H9 (cell line): ENCODE measurements around the gene PIGL. TPM values are rescaled to one million over a fixed set of nuclear protein-coding genes. Genes with fewer than 3 reads are reported as not detected.

Experiments used
- DNase-seq: peaks from one replicate; pipeline ENCODE4 v3.0.0-alpha.2; 2017
- H2AFZ ChIP-seq: one replicate; pipeline ENCODE4 v1.6.1; 2013; ENCODE audit warnings: mild to moderate bottlenecking, low read length, control low read depth, moderate library complexity
- H2AK5ac ChIP-seq: 2 replicates; pipeline ENCODE4 v1.6.1; 2013; ENCODE audit warnings: low read length, control low read depth, mixed read lengths; ENCODE audit not compliant: insufficient read length
- H2BK120ac ChIP-seq: one replicate; pipeline ENCODE4 v1.6.1; 2013; ENCODE audit warnings: low read depth, mild to moderate bottlenecking, low read length, control low read depth, inconsistent platforms; ENCODE audit not compliant: poor library complexity, severe bottlenecking
- H2BK12ac ChIP-seq: 2 replicates; pipeline ENCODE4 v1.6.1; 2013; ENCODE audit warnings: low read length, control low read depth, mixed read lengths, low read depth; ENCODE audit not compliant: insufficient read length
- H2BK15ac ChIP-seq: 2 replicates; pipeline ENCODE4 v1.6.1; 2013; ENCODE audit warnings: low read depth, low read length, control low read depth
- H2BK20ac ChIP-seq: one replicate; pipeline ENCODE4 v1.6.1; 2013; ENCODE audit warnings: low read depth, mild to moderate bottlenecking, low read length, control low read depth, inconsistent platforms; ENCODE audit not compliant: poor library complexity, severe bottlenecking
- H2BK5ac ChIP-seq: 2 replicates; pipeline ENCODE4 v1.6.1; 2013; ENCODE audit warnings: low read length, control low read depth, mixed read lengths; ENCODE audit not compliant: insufficient read length
- H3K14ac ChIP-seq: 2 replicates; pipeline ENCODE4 v1.6.1; 2013; ENCODE audit warnings: low read length, control low read depth; ENCODE audit not compliant: insufficient read depth
- H3K18ac ChIP-seq: 2 replicates; pipeline ENCODE4 v1.6.1; 2013; ENCODE audit warnings: low read depth, mild to moderate bottlenecking, mixed read lengths, low read length, control low read depth; ENCODE audit not compliant: insufficient read length
- H3K23ac ChIP-seq: 2 replicates; pipeline ENCODE4 v1.6.1; 2013; ENCODE audit warnings: low read length, control low read depth, mixed read lengths, low read depth; ENCODE audit not compliant: insufficient read length
- H3K23me2 ChIP-seq: 2 replicates; pipeline ENCODE4 v1.6.1; 2013; ENCODE audit warnings: low read depth, mild to moderate bottlenecking, mixed read lengths, low read length, control low read depth; ENCODE audit not compliant: insufficient read length, poor library complexity, severe bottlenecking
- H3K27ac ChIP-seq: 2 replicates; pipeline ENCODE4 v1.5.1; 2013; ENCODE audit warnings: low read length, control low read depth, mixed read lengths, low read depth; ENCODE audit not compliant: insufficient read length
- H3K27me3 ChIP-seq: 2 replicates; pipeline ENCODE4 v1.6.1; 2013; ENCODE audit warnings: low read length, control low read depth, inconsistent platforms; ENCODE audit not compliant: insufficient read depth
- H3K4ac ChIP-seq: 2 replicates; pipeline ENCODE4 v1.6.1; 2013; ENCODE audit warnings: low read depth, mild to moderate bottlenecking, control low read depth, inconsistent platforms, low read length, moderate library complexity
- H3K4me1 ChIP-seq: 2 replicates; pipeline ENCODE4 v1.6.1; 2013; ENCODE audit warnings: low read length, control low read depth, inconsistent platforms; ENCODE audit not compliant: insufficient read depth
- H3K4me2 ChIP-seq: 2 replicates; pipeline ENCODE4 v1.6.1; 2013; ENCODE audit warnings: low read length, control low read depth, mixed read lengths; ENCODE audit not compliant: insufficient read length, insufficient read depth
- H3K56ac ChIP-seq: 2 replicates; pipeline ENCODE4 v1.6.1; 2013; ENCODE audit warnings: low read depth, mild to moderate bottlenecking, mixed read lengths, low read length, control low read depth; ENCODE audit not compliant: insufficient read length
- H3K79me1 ChIP-seq: 2 replicates; pipeline ENCODE4 v1.6.1; 2013; ENCODE audit warnings: low read depth, mild to moderate bottlenecking, moderate library complexity, low read length, control low read depth, inconsistent platforms; ENCODE audit not compliant: insufficient read depth, poor library complexity, severe bottlenecking
- H3K79me2 ChIP-seq: 2 replicates; pipeline ENCODE4 v1.6.1; 2013; ENCODE audit warnings: low read length, control low read depth, inconsistent platforms; ENCODE audit not compliant: insufficient read depth
- H3K9ac ChIP-seq: 2 replicates; pipeline ENCODE4 v1.6.1; 2013; ENCODE audit warnings: low read length, control low read depth, mixed read lengths; ENCODE audit not compliant: insufficient read length; ENCODE audit errors: extremely low read depth
- H3K9me3 ChIP-seq: one replicate; pipeline ENCODE4 v1.6.1; 2013; ENCODE audit warnings: low read depth, low read length, inconsistent platforms; ENCODE audit not compliant: control insufficient read depth
- H3T11ph ChIP-seq: one replicate; pipeline ENCODE4 v1.6.1; 2013; ENCODE audit warnings: mild to moderate bottlenecking, low read length, control low read depth, inconsistent platforms
- H4K20me1 ChIP-seq: one replicate; pipeline ENCODE4 v1.6.1; 2013; ENCODE audit not compliant: control insufficient read depth, insufficient read length, insufficient read depth
- H4K5ac ChIP-seq: 2 replicates; pipeline ENCODE4 v1.6.1; 2013; ENCODE audit warnings: low read depth, mild to moderate bottlenecking, mixed read lengths, low read length, control low read depth; ENCODE audit not compliant: insufficient read length
- H4K8ac ChIP-seq: replicated peaks from 2 replicates; pipeline ENCODE4 v1.6.1; 2013; ENCODE audit warnings: low read length, control low read depth, mixed read lengths, low read depth; ENCODE audit not compliant: insufficient read length
- H4K91ac ChIP-seq: 2 replicates; pipeline ENCODE4 v1.6.1; 2013; ENCODE audit warnings: low read depth, mild to moderate bottlenecking, moderate library complexity, mixed read lengths, low read length, control low read depth; ENCODE audit not compliant: insufficient read length
- H3K27ac Mint-ChIP-seq, 3 experiments: 2 replicates in 2 of 3; 3 replicates in 1 of 3; pipeline ENCODE4 v1.8.0; 2020 to 2021; ENCODE audit warnings: mixed read lengths in 3 of 3, mild to moderate bottlenecking in 1 of 3, moderate library complexity in 1 of 3
- H3K27me3 Mint-ChIP-seq: 2 replicates; pipeline ENCODE4 v1.8.0; 2021; ENCODE audit warnings: low read depth, mild to moderate bottlenecking, moderate library complexity, mixed read lengths
- H3K36me3 Mint-ChIP-seq, 3 experiments: 2 replicates in 2 of 3; 3 replicates in 1 of 3; pipeline ENCODE4 v1.8.0; 2020 to 2021; ENCODE audit warnings: low read depth in 3 of 3, mixed read lengths in 3 of 3; ENCODE audit not compliant: insufficient read depth in 1 of 3
- H3K4me1 Mint-ChIP-seq, 2 experiments: 2 replicates each; pipeline ENCODE4 v1.8.0; 2020; ENCODE audit warnings: mixed read lengths in 2 of 2
- H3K4me3 Mint-ChIP-seq, 2 experiments: 2 replicates in 1 of 2; 3 replicates in 1 of 2; pipeline ENCODE4 v1.8.0; 2020 to 2021; ENCODE audit warnings: mild to moderate bottlenecking in 2 of 2, mixed read lengths in 2 of 2, moderate library complexity in 1 of 2
- H3K9me3 Mint-ChIP-seq, 2 experiments: 2 replicates in 1 of 2; 3 replicates in 1 of 2; pipeline ENCODE4 v1.8.0; 2020; ENCODE audit warnings: mild to moderate bottlenecking in 2 of 2, mixed read lengths in 2 of 2, moderate library complexity in 1 of 2
- CTCF ChIP-seq: fragments of 200-600 bp; sonication (generic); conservative IDR thresholded peaks from 3 replicates; pipeline ENCODE4 v1.8.0; 2021; ENCODE audit warnings: antibody characterized with exemption, mild to moderate bottlenecking
- WGBS: extraction: QIAGEN DNeasy Blood & Tissue Kit; methylation state at CpG from one replicate; pipeline ENCODE4 v1.1.7; 2013; ENCODE audit warnings: missing lambda C conversion rate, low lambda C conversion rate, mixed read lengths; ENCODE audit not compliant: insufficient read length; ENCODE audit errors: extremely low coverage; 5-methylcytosine and 5-hydroxymethylcytosine counted together
- total RNA-seq: library from RNA; stranded (reverse); gene quantifications from 2 replicates; pipeline ENCODE4 v1.2.1, GENCODE V29; 2021

The PIGL gene
- total RNA-seq, 1 experiment from 2014 or later, result 21.6 TPM

- Histone ChIP-seq H3K4ac (no peak overlapping the region), H3K18ac (no peak overlapping the region)
- WGBS, result no CpG with 5 or more reads among the region's 9 CpGs
Observed at GRCh38 chr17:16254773-16255400, 37.9 kb downstream of the PIGL start.

More at GRCh38 chr17:16254773-16255400, 37.9 kb downstream of the PIGL start:
- H3K9ac ChIP-seq, result no peak overlapping the region
- no peak for TF ChIP-seq CTCF
- no peaks in the 10 kb centered on the region for H3K27me3 ChIP-seq
- no peak overlapping the region for H4K5ac ChIP-seq
- H3K9me3 Mint-ChIP-seq, result no peaks in the 10 kb centered on the region; a peak in 2 of 5 replicates
- H3T11ph ChIP-seq, result no peak overlapping the region
- no peaks in the 10 kb centered on the region for H3K9me3 ChIP-seq
- no peak overlapping the region for H2AFZ ChIP-seq
- H4K91ac ChIP-seq, result no peak overlapping the region
- no peak for DNase-seq
- no peak overlapping the region for H2BK5ac ChIP-seq
- no peak overlapping the region for H3K23ac ChIP-seq
- H4K20me1 ChIP-seq, result no peaks in the 10 kb centered on the region
- H2BK20ac ChIP-seq, result no peak overlapping the region
- H2BK12ac ChIP-seq, result no peak overlapping the region
- no peak overlapping the region for H2BK15ac ChIP-seq
- H3K27me3 Mint-ChIP-seq, result no peaks in the 10 kb centered on the region
- H3K4me3 Mint-ChIP-seq, result no peak overlapping the region; a peak in 1 of 5 replicates
- no peaks in the 10 kb centered on the region for H3K79me1 ChIP-seq
- H3K27ac ChIP-seq, result no peak overlapping the region
- H2BK120ac ChIP-seq, result no peak overlapping the region
- H3K23me2 ChIP-seq, result no peaks in the 10 kb centered on the region
- H3K36me3 Mint-ChIP-seq, result peaks cover 0 to 6% (median 4%) of the 10 kb centered on the region in 3 experiments; a peak in 2 of 7 replicates
- no peak overlapping the region for H4K8ac ChIP-seq
- H3K4me1 ChIP-seq, result peaks cover 7% of the 10 kb centered on the region
- H3K56ac ChIP-seq, result no peak overlapping the region
- H3K27ac Mint-ChIP-seq, result peak overlapping the region; percentile 66 to 95 (median 88); a peak in 6 of 7 replicates
- H2AK5ac ChIP-seq, result no peak overlapping the region
- H3K4me2 ChIP-seq, result no peak overlapping the region
- H3K4me1 Mint-ChIP-seq, result peaks cover 13 to 16% of the 10 kb centered on the region in 2 experiments
- no peaks in the 10 kb centered on the region for H3K79me2 ChIP-seq
- H3K14ac ChIP-seq, result no peak overlapping the region
